ENCODE results near the gene NKX2-8.
A peak's percentile ranks its signal among the peaks of the same experiment; 100 is the strongest.

The NKX2-8 gene

GRCh38 chr14:36619131-36619530, 36.7 kb upstream of the NKX2-8 start:
- no peak for DNase-seq
- Histone ChIP-seq H3K36me3 (no peaks in the 10 kb centered on the region), H3K27me3 (no peaks in the 10 kb centered on the region), H3K4me1 (no peaks in the 10 kb centered on the region), H3K9me3 (no peaks in the 10 kb centered on the region), H3K4me3 (ENCODE audit: low read depth, low read length) (no peak overlapping the region)
- no peak for TF ChIP-seq CTCF (IDR thresholded peaks at IDR 0.05; ENCODE audit: low read depth, low read length)

GRCh38 chr14:36618641-36619040, 36.2 kb upstream of the NKX2-8 start:
- Histone ChIP-seq H3K4me1 (no peaks in the 10 kb centered on the region), H3K27me3 (no peaks in the 10 kb centered on the region), H3K4me3 (ENCODE audit: low read depth, low read length) (no peak overlapping the region), H3K36me3 (no peaks in the 10 kb centered on the region), H3K9me3 (no peaks in the 10 kb centered on the region)
- no peak for DNase-seq
- TF ChIP-seq CTCF (IDR thresholded peaks at IDR 0.05; ENCODE audit: low read depth, low read length), result no peak

GRCh38 chr14:36617824-36618223, 35.4 kb upstream of the NKX2-8 start:
- H3K27me3 ChIP-seq, result no peaks in the 10 kb centered on the region
- H3K36me3 ChIP-seq, result no peaks in the 10 kb centered on the region
- H3K4me1 ChIP-seq, result no peaks in the 10 kb centered on the region
- no peak for DNase-seq
- no peak overlapping the region for H3K4me3 ChIP-seq (ENCODE audit: low read depth, low read length)
- H3K9me3 ChIP-seq, result no peaks in the 10 kb centered on the region
- TF ChIP-seq CTCF (IDR thresholded peaks at IDR 0.05; ENCODE audit: low read depth, low read length), result no peak

- DNase-seq, result no peak
- Histone ChIP-seq H3K27me3 (no peaks in the 10 kb centered on the region; the same call in 1 of the 2 replicates), H3K9me3 (no peaks in the 10 kb centered on the region), H3K4me3 (ENCODE audit: low read depth, low read length) (no peak overlapping the region), H3K36me3 (no peaks in the 10 kb centered on the region), H3K4me1 (no peaks in the 10 kb centered on the region)
- no peak for TF ChIP-seq CTCF (IDR thresholded peaks at IDR 0.05; ENCODE audit: low read depth, low read length)
These were observed 23.1 kb upstream of the NKX2-8 start for GRCh38 chr14:36605506-36605857.

GRCh38 chr14:36604757-36605505, 22.5 kb upstream of the NKX2-8 start:
- peak; percentile 44 for DNase-seq
- no peaks in the 10 kb centered on the region; the same call in 1 of the 2 replicates for H3K27me3 ChIP-seq
- no peaks in the 10 kb centered on the region for H3K36me3 ChIP-seq
- no peaks in the 10 kb centered on the region for H3K4me1 ChIP-seq
- peak; percentile 89 for TF ChIP-seq CTCF (IDR thresholded peaks at IDR 0.05; ENCODE audit: low read depth, low read length)
- H3K9me3 ChIP-seq, result no peaks in the 10 kb centered on the region
- no peak overlapping the region for H3K4me3 ChIP-seq (ENCODE audit: low read depth, low read length)

GRCh38 chr14:36600431-36600830, 18.0 kb upstream of the NKX2-8 start:
- Histone ChIP-seq H3K9me3 (no peaks in the 10 kb centered on the region), H3K27me3 (peaks cover 8% of the 10 kb centered on the region), H3K4me1 (no peaks in the 10 kb centered on the region), H3K4me3 (ENCODE audit: low read depth, low read length) (no peak overlapping the region), H3K36me3 (no peaks in the 10 kb centered on the region)
- no peak for TF ChIP-seq CTCF (IDR thresholded peaks at IDR 0.05; ENCODE audit: low read depth, low read length)
- DNase-seq, result no peak

Data from BE2C (cell line).